Endothelial cell of umbilical vein (primary cell): ENCODE measurements around the gene CHAF1A. TPM values are rescaled to one million over a fixed set of nuclear protein-coding genes. Genes with fewer than 3 reads are reported as not detected.

Source experiments
- BruUV-seq: library from RNA; stranded (reverse); fragments of 400-500 nt; replicated peaks from 2 replicates; lab custom pipeline; 2021; lab: Mats Ljungman, UMichigan
- CTCF ChIA-PET: fragments of 300-600, 350-600 bp; sonication (Branson Sonifier 250); formaldehyde crosslinking; loops from one replicate; lab custom pipeline; 2021; ENCODE audit warnings: antibody characterized with exemption, inconsistent platforms; lab: Charles Lee
- POLR2A ChIA-PET: fragments of 300-600, 350-600 bp; sonication (Branson Sonifier 250); formaldehyde crosslinking; loops from one replicate; lab custom pipeline; 2021; ENCODE audit warnings: antibody characterized with exemption, inconsistent platforms; lab: Charles Lee
- DNase-seq: peaks from one replicate; pipeline ENCODE4 v3.0.0-alpha.2; 2011; ENCODE audit warnings: low read depth, low spot score
- FAIRE-seq: peaks from 2 replicates; lab custom pipeline; 2011; peaks lifted over from hg19 to GRCh38; lab: Jason Lieb, UNC
- H2AFZ ChIP-seq: 2 replicates; pipeline ENCODE4 v1.6.0; 2012; ENCODE audit warnings: low read depth, low read length, control low read depth, inconsistent platforms
- H3K27ac ChIP-seq: 2 replicates; pipeline ENCODE4 v1.5.1; 2011; ENCODE audit warnings: low read depth, mild to moderate bottlenecking, control low read depth, low read length, moderate library complexity; ENCODE audit not compliant: insufficient read depth
- H3K27me3 ChIP-seq, 2 experiments: 2 replicates each; pipeline versions ENCODE4 v1.6.0 to v1.6.1; 2011; ENCODE audit warnings: low read length in 2 of 2, mixed read lengths in 1 of 2; ENCODE audit not compliant: control insufficient read depth in 2 of 2, insufficient read depth in 2 of 2
- H3K36me3 ChIP-seq, 2 experiments: 2 replicates in 1 of 2; 3 replicates in 1 of 2; pipeline ENCODE4 v1.5.1; 2011; ENCODE audit warnings: low read length in 2 of 2, mild to moderate bottlenecking in 1 of 2, moderate library complexity in 1 of 2; ENCODE audit not compliant: control insufficient read depth in 2 of 2, insufficient read depth in 2 of 2; ENCODE audit errors: extremely low read depth in 1 of 2
- H3K4me1 ChIP-seq: 3 replicates; pipeline ENCODE4 v1.5.1; 2011; ENCODE audit warnings: mild to moderate bottlenecking, low read length; ENCODE audit not compliant: control insufficient read depth, insufficient read depth; ENCODE audit errors: extremely low read depth
- H3K4me2 ChIP-seq: 2 replicates; pipeline ENCODE4 v1.6.1; 2011; ENCODE audit warnings: low read length, control low read depth, mixed read lengths; ENCODE audit not compliant: insufficient read depth
- H3K4me3 ChIP-seq, 3 experiments: fragments of 200-600 bp in 1 of 3; sonication (generic), shearing (Covaris generic) in 1 of 3; replicated peaks in 1 of 3; 2 replicates each; pipeline ENCODE4 v1.5.1; 2011 to 2016; ENCODE audit warnings: control low read depth in 3 of 3, low read length in 3 of 3, mild to moderate bottlenecking in 2 of 3, inconsistent platforms in 1 of 3, low read depth in 1 of 3, moderate library complexity in 1 of 3; ENCODE audit not compliant: insufficient read depth in 1 of 3
- H3K79me2 ChIP-seq: 2 replicates; pipeline ENCODE4 v1.6.0; 2012; ENCODE audit warnings: low read length, inconsistent platforms; ENCODE audit not compliant: control insufficient read depth, insufficient read depth
- H3K9ac ChIP-seq: replicated peaks from 2 replicates; pipeline ENCODE3; 2011; ENCODE audit warnings: low read length, control low read depth; ENCODE audit not compliant: insufficient read depth; ENCODE audit errors: extremely low read depth
- H3K9me1 ChIP-seq: replicated peaks from 3 replicates; pipeline ENCODE4 v1.6.0; 2011; ENCODE audit warnings: mild to moderate bottlenecking, low read length; ENCODE audit not compliant: control insufficient read depth, insufficient read depth; ENCODE audit errors: extremely low read depth
- H3K9me3 ChIP-seq: replicated peaks from 2 replicates; pipeline ENCODE4 v1.5.1; 2012; ENCODE audit warnings: low read length, inconsistent platforms; ENCODE audit not compliant: control insufficient read depth, insufficient read depth
- H4K20me1 ChIP-seq: replicated peaks from 2 replicates; pipeline ENCODE3; 2011; ENCODE audit warnings: mild to moderate bottlenecking, low read length; ENCODE audit not compliant: control insufficient read depth, insufficient read depth; ENCODE audit errors: extremely low read depth
- EZH2 ChIP-seq: IDR thresholded peaks from 2 replicates; pipeline ENCODE4 v1.6.1; 2012; ENCODE audit warnings: borderline replicate concordance, low read depth, mild to moderate bottlenecking, moderate library complexity, low read length, inconsistent platforms; ENCODE audit not compliant: severe bottlenecking
- FOS ChIP-seq: IDR thresholded peaks from 2 replicates; pipeline ENCODE4 v1.6.1; 2011; ENCODE audit warnings: mild to moderate bottlenecking, low read length, moderate library complexity, borderline replicate concordance; ENCODE audit not compliant: insufficient read depth
- GATA2 ChIP-seq: IDR thresholded peaks from 2 replicates; pipeline ENCODE4 v1.7.0; 2011; ENCODE audit warnings: low read depth, mild to moderate bottlenecking, moderate library complexity, mixed read lengths, low read length; ENCODE audit not compliant: insufficient read length, insufficient read depth
- JUN ChIP-seq: IDR thresholded peaks from 2 replicates; pipeline ENCODE4 v1.6.1; 2011; ENCODE audit warnings: borderline replicate concordance, low read depth; ENCODE audit not compliant: insufficient read length, insufficient read depth
- MYC ChIP-seq: IDR thresholded peaks from one replicate; pipeline ENCODE4 v1.6.1; 2011; ENCODE audit warnings: mild to moderate bottlenecking, low read depth, low read length
- POLR2A ChIP-seq: IDR thresholded peaks from 2 replicates; pipeline ENCODE4 v1.6.1; 2012; ENCODE audit warnings: low read depth, mild to moderate bottlenecking, control low read depth, low read length
- POLR2AphosphoS5 ChIP-seq: IDR thresholded peaks from 2 replicates; pipeline ENCODE4 v1.6.1; 2012; ENCODE audit warnings: low read depth, mild to moderate bottlenecking, control low read depth, low read length, moderate library complexity; ENCODE audit not compliant: insufficient read depth
- dilution Hi-C: fragments of 300-500 bp; cut with MboI; formaldehyde crosslinking; loops from one replicate; pipeline ENCODE4 v1.15.0; 2019; ENCODE audit warnings: low sequenced_read_pairs; ENCODE audit not compliant: extremely low pct_ligation_motif_present
- intact Hi-C: fragments of 100-400 bp; cut with micrococcal nuclease; formaldehyde crosslinking; loops from one replicate; pipeline ENCODE4 v1.10.0; 2022
- polyA plus RNA-seq, 4 experiments: library from polyadenylated mRNA; depleted of rRNA in 3 of 4; stranded (reverse) in 3 of 4; unstranded in 1 of 4; fragments of >200 nt; gene quantifications; 2 replicates each; pipeline versions ENCODE4 v1.2.1 to v1.2.3, GENCODE V29; 2011 to 2012; ENCODE audit warnings: missing spikeins in 1 of 4
- total RNA-seq: library from RNA; stranded (reverse); gene quantifications from 2 replicates; pipeline ENCODE4 v1.2.3, GENCODE V29; 2021
- TF ChIP-seq, protein P1 (sequence below), 2 donors: IDR thresholded peaks; 1 replicate in 1 of 2; 2 replicates in 1 of 2; pipeline ENCODE4 v1.5.1; 2011; ENCODE audit warnings: low read length in 2 of 2, mild to moderate bottlenecking in 2 of 2, moderate library complexity in 2 of 2, control low read depth in 1 of 2, inconsistent platforms in 1 of 2, low read depth in 1 of 2; ENCODE audit not compliant: insufficient read depth in 1 of 2; ENCODE audit errors: extremely low read depth in 1 of 2
- TF ChIP-seq, protein P2 (sequence below): IDR thresholded peaks from 2 replicates; pipeline ENCODE4 v1.6.1; 2011; ENCODE audit not compliant: insufficient read depth, insufficient read length

CHAF1A gene
- total and polyA plus RNA-seq, 2 donors (not counting 3 experiments of a cell fraction or from before 2014, with no cell fraction given): 19.5 to 44.5 TPM

DNA sequence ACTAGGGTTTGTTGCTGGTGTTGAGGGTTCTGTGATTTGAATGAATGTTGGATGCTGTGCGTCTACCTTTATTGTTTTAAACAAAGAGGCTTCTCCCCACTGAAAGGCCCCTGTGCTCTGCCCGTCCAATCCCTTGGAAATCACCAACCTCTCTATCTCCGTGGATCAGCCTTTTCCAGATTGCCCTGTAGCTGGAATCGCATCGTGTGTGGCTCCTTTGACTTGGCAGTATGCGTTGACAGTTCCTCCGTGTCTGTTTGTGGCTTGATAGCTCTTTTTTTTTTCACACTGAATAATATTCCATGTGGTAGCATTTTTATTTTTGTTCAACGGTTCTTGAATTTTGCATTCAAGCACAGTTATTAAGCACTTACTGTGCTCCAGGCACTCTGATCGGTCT, 32.0 kb downstream of the CHAF1A start:
- dilution Hi-C loops (no loop called here), intact Hi-C loops (no loop called here)
- no peak for DNase-seq
- no peaks in the 10 kb centered on the region for H4K20me1 ChIP-seq
- no peaks in the 10 kb centered on the region for H3K27me3 ChIP-seq
- H3K4me1 ChIP-seq: no peaks in the 10 kb centered on the region
- no peak overlapping the region for H3K27ac ChIP-seq
- TF ChIP-seq MYC (no peak), GATA2 (no peak), POLR2AphosphoS5 (no peak), POLR2A (no peak), EZH2 (no peak), JUN (no peak), FOS (no peak)
- TF ChIP-seq, protein P1, sequence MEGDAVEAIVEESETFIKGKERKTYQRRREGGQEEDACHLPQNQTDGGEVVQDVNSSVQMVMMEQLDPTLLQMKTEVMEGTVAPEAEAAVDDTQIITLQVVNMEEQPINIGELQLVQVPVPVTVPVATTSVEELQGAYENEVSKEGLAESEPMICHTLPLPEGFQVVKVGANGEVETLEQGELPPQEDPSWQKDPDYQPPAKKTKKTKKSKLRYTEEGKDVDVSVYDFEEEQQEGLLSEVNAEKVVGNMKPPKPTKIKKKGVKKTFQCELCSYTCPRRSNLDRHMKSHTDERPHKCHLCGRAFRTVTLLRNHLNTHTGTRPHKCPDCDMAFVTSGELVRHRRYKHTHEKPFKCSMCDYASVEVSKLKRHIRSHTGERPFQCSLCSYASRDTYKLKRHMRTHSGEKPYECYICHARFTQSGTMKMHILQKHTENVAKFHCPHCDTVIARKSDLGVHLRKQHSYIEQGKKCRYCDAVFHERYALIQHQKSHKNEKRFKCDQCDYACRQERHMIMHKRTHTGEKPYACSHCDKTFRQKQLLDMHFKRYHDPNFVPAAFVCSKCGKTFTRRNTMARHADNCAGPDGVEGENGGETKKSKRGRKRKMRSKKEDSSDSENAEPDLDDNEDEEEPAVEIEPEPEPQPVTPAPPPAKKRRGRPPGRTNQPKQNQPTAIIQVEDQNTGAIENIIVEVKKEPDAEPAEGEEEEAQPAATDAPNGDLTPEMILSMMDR (IDR thresholded peaks at IDR 0.05; ENCODE audit: extremely low read depth in 1 of 2, insufficient read depth in 1 of 2, low read depth in 1 of 2, low read length in 2 of 2): no peak
- TF ChIP-seq, protein P2, sequence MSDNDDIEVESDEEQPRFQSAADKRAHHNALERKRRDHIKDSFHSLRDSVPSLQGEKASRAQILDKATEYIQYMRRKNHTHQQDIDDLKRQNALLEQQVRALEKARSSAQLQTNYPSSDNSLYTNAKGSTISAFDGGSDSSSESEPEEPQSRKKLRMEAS: no peak
- H2AFZ ChIP-seq: no peak overlapping the region
- no peaks in the 10 kb centered on the region for H3K9me1 ChIP-seq
- H3K9me3 ChIP-seq: no peaks in the 10 kb centered on the region
- no peak for FAIRE-seq
- ChIA-PET CTCF (no interaction called here), POLR2A (no interaction called here)
- no peaks in the 10 kb centered on the region for H3K79me2 ChIP-seq
- no TSS peak for BruUV-seq
- H3K36me3 ChIP-seq: peaks cover 5 to 15% of the 10 kb centered on the region in 2 experiments
- no peak overlapping the region for H3K9ac ChIP-seq
- H3K4me3 ChIP-seq: no peak overlapping the region
- H3K4me2 ChIP-seq: no peak overlapping the region
